ENCODE data around the gene SP6.

The SP6 gene

DNA sequence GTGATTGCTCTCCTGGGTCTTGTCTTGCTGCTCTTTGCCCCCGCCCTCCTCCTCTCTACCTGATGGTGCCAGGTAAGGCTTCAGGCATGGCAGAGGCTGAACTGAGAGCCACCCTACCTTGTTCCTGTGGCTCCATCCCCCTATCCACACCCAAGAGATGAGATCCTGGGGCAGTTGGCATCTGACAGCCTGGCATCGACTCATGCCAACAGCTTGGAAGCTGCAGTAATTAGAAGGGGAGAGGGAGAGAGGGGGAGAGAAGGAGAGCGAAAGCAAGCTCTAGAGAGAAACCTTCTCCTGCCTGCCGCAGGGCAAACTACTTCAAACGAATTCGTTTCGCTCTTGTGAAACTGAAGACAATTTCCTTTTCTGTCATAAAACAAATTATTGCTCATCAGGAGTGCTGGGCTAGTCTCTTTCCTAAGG, 13.8 kb upstream of the SP6 start:
- H2AFZ ChIP-seq (ENCODE audit: low read depth, low read length) = peak overlapping the region; percentile 66
- no peaks in the 10 kb centered on the region for H4K20me1 ChIP-seq (ENCODE audit: insufficient read depth, low read length)
- peaks cover 56% of the 10 kb centered on the region for H3K4me1 ChIP-seq (ENCODE audit: low read length)
- peak overlapping the region; percentile 98 for H3K4me2 ChIP-seq (ENCODE audit: low read length)
- H3K27ac ChIP-seq (ENCODE audit: low read length) = peak overlapping the region; percentile 81
- H3K79me2 ChIP-seq (ENCODE audit: low read length) = no peaks in the 10 kb centered on the region
- no peaks in the 10 kb centered on the region for H3K27me3 ChIP-seq (ENCODE audit: low read depth, low read length)
- peak overlapping the region; percentile 73 for H3K4me3 ChIP-seq (ENCODE audit: low read length)
- no peak for TF ChIP-seq EZH2phosphoT487 (IDR thresholded peaks at IDR 0.05; ENCODE audit: low read depth)
- TF ChIP-seq, protein P1, sequence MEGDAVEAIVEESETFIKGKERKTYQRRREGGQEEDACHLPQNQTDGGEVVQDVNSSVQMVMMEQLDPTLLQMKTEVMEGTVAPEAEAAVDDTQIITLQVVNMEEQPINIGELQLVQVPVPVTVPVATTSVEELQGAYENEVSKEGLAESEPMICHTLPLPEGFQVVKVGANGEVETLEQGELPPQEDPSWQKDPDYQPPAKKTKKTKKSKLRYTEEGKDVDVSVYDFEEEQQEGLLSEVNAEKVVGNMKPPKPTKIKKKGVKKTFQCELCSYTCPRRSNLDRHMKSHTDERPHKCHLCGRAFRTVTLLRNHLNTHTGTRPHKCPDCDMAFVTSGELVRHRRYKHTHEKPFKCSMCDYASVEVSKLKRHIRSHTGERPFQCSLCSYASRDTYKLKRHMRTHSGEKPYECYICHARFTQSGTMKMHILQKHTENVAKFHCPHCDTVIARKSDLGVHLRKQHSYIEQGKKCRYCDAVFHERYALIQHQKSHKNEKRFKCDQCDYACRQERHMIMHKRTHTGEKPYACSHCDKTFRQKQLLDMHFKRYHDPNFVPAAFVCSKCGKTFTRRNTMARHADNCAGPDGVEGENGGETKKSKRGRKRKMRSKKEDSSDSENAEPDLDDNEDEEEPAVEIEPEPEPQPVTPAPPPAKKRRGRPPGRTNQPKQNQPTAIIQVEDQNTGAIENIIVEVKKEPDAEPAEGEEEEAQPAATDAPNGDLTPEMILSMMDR (IDR thresholded peaks at IDR 0.05; ENCODE audit: low read depth, low read length) = no peak
- no peaks in the 10 kb centered on the region for H3K36me3 ChIP-seq (replicated peaks; ENCODE audit: low read depth, low read length)
- H3K9me3 ChIP-seq (ENCODE audit: insufficient read depth, low read length) = no peaks in the 10 kb centered on the region
- H3K9ac ChIP-seq (ENCODE audit: low read length) = peak overlapping the region; percentile 75

DNA sequence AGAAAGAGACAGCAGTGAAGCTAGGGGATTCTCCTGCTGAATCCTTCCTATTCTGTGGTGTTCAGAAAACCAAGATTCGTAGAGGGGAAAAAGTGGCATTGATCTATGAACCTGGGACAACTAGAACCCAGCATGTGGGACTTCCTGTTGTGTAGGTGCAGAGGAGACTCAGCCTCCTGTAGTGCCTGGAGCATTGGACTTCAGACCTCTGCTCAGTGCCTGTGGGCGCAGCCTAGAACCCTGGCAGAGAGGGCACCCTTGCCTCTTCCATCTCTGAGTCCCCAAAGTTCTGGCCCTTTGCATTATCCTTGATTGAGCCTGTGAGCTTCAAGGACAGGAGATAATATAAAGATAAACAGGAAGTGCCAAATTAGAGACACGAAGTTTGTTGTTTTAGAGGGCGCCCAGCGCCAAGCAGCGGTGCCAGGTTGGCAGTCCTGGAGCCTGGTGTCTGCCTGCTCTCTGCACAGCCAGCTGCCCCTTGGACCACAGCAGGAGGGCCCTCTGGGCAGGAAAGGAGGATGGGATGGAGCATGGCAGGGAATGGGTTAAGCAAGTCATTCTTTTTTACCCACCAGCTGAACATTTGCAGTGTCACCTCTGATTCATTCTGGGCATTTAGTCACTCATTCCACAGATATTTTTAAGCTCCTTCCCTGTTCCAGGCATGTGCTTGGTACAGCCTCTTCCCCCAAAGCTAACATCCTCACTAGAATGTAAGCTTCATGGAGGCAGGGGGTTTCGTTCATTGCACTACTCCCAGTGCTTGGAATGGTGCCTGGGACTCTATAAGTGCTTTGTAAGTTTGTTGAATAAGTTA, 11.9 kb upstream of the SP6 start:
- H3K4me1 ChIP-seq (ENCODE audit: low read length) = peaks cover 40% of the 10 kb centered on the region
- no peaks in the 10 kb centered on the region for H3K27me3 ChIP-seq (ENCODE audit: low read depth, low read length)
- H3K9me3 ChIP-seq (ENCODE audit: insufficient read depth, low read length) = no peaks in the 10 kb centered on the region
- no peak overlapping the region for H3K27ac ChIP-seq (ENCODE audit: low read length)
- no peak overlapping the region for H3K4me3 ChIP-seq (ENCODE audit: low read length)
- no peak overlapping the region for H3K4me2 ChIP-seq (ENCODE audit: low read length)
- no peaks in the 10 kb centered on the region for H4K20me1 ChIP-seq (ENCODE audit: insufficient read depth, low read length)
- H3K36me3 ChIP-seq (replicated peaks; ENCODE audit: low read depth, low read length) = no peaks in the 10 kb centered on the region
- H3K79me2 ChIP-seq (ENCODE audit: low read length) = no peaks in the 10 kb centered on the region
- H3K9ac ChIP-seq (ENCODE audit: low read length) = no peak overlapping the region
- TF ChIP-seq, protein P1 (IDR thresholded peaks at IDR 0.05; ENCODE audit: low read depth, low read length) = no peak
- no peak for TF ChIP-seq EZH2phosphoT487 (IDR thresholded peaks at IDR 0.05; ENCODE audit: low read depth)
- peak overlapping the region; percentile 52; the same call in 1 of the 2 replicates for H2AFZ ChIP-seq (ENCODE audit: low read depth, low read length)

DNA sequence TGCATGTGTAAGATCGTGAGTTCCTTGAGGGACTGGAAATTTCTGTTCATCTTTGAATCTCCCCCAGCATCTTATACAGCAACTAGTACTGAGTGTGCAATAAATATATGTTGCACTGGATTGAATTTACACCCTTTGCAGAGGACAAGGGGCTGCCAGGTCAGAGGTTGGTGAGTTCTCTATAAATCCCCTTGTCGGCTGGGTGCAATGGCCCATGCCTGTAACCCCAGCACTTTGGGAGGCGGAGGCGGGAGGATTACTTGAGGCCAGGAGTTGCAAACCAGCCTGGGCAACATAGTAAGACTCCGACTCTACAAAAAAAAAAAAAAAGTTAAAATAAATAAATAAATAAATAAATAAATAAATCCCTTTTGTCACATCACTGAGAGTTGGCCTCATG, 9.4 kb upstream of the SP6 start:
- Histone ChIP-seq H3K27ac (ENCODE audit: low read length) (no peak overlapping the region), H3K4me1 (ENCODE audit: low read length) (peaks cover 38% of the 10 kb centered on the region), H4K20me1 (ENCODE audit: insufficient read depth, low read length) (no peaks in the 10 kb centered on the region), H2AFZ (ENCODE audit: low read depth, low read length) (no peak overlapping the region), H3K4me2 (ENCODE audit: low read length) (no peak overlapping the region), H3K27me3 (ENCODE audit: low read depth, low read length) (peaks cover 6% of the 10 kb centered on the region; the same call in 1 of the 2 replicates), H3K9ac (ENCODE audit: low read length) (no peak overlapping the region), H3K4me3 (ENCODE audit: low read length) (no peak overlapping the region), H3K9me3 (ENCODE audit: insufficient read depth, low read length) (no peaks in the 10 kb centered on the region), H3K79me2 (ENCODE audit: low read length) (no peaks in the 10 kb centered on the region), H3K36me3 (replicated peaks; ENCODE audit: low read depth, low read length) (no peaks in the 10 kb centered on the region)
- no peak for TF ChIP-seq EZH2phosphoT487 (IDR thresholded peaks at IDR 0.05; ENCODE audit: low read depth)
- TF ChIP-seq, protein P1 (IDR thresholded peaks at IDR 0.05; ENCODE audit: low read depth, low read length) = no peak

DNA sequence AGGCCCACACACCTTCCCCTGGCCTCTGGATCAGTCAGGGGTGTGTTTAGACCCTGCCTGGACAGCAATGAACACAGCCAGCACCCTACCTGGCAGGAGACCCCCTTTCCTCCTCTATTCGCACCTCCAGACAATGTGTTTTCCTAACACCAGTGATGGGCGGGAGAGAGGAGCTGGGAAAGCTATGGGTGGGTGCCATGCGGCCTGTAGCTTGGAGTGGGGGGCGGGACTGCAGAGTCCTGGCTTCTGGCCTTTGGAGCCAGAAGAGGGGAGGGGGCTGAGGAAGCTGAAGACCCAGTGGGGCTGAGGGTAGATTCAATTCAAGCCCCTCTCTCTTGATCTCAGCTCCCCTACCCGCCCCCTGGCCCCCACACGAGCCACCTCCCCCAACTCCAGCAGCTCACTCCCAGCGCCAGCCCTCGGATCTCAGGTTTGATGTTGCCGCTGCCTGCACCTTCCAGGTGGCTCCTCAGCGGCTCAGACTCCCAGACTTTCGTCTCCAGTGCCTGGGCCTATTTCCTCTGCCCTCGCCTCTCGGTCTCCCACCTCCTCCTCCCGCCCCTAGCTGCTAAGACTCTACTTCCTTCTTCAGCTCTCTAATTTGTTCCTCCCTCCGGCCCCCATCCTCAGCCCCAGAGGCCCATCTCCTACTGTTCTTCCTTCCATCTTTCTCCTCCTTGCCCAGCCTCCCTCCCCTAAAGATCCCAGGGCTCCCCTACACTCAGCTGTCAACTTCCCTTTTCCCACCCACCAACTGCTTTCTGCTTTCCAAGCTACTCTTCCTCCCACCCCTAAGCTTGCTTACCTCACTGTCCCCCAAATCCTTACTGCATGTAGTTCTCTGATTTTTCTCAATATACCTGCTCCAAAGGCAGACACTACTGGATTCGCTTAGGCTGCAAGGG, 6.8 kb upstream of the SP6 start:
- H3K9me3 ChIP-seq (ENCODE audit: insufficient read depth, low read length) = no peaks in the 10 kb centered on the region
- no peaks in the 10 kb centered on the region for H3K36me3 ChIP-seq (replicated peaks; ENCODE audit: low read depth, low read length)
- no peak overlapping the region for H3K4me3 ChIP-seq (ENCODE audit: low read length)
- no peaks in the 10 kb centered on the region for H4K20me1 ChIP-seq (ENCODE audit: insufficient read depth, low read length)
- no peak overlapping the region for H3K27ac ChIP-seq (ENCODE audit: low read length)
- TF ChIP-seq, protein P1 (IDR thresholded peaks at IDR 0.05; ENCODE audit: low read depth, low read length) = no peak
- no peak for TF ChIP-seq EZH2phosphoT487 (IDR thresholded peaks at IDR 0.05; ENCODE audit: low read depth)
- no peak overlapping the region for H3K4me2 ChIP-seq (ENCODE audit: low read length)
- H3K4me1 ChIP-seq (ENCODE audit: low read length) = peaks cover 18% of the 10 kb centered on the region
- H3K79me2 ChIP-seq (ENCODE audit: low read length) = no peaks in the 10 kb centered on the region
- H3K9ac ChIP-seq (ENCODE audit: low read length) = no peak overlapping the region
- H3K27me3 ChIP-seq (ENCODE audit: low read depth, low read length) = peaks cover 31% of the 10 kb centered on the region
- H2AFZ ChIP-seq (ENCODE audit: low read depth, low read length) = no peak overlapping the region

All from OCI-LY3 (cell line).